ENCODE measurements around the gene TUBG1.
"Not testable (repeated sequence)": the region's sequence is repeated elsewhere in the genome, so short reads cannot be mapped to it uniquely, and the experiment has no call there.

TUBG1 gene

GRCh38 chr17:42623732-42624596 is 14.5 kb downstream of the TUBG1 start:
- no peak for DNase-seq (ENCODE audit: low spot score)

- DNase-seq (ENCODE audit: low spot score) = not testable (repeated sequence)
Measured at GRCh38 chr17:42627032-42627764, 17.7 kb downstream of the TUBG1 start.

- no peak for DNase-seq (ENCODE audit: low spot score)
Measured at GRCh38 chr17:42629411-42630009, 20.0 kb downstream of the TUBG1 start.

DNA sequence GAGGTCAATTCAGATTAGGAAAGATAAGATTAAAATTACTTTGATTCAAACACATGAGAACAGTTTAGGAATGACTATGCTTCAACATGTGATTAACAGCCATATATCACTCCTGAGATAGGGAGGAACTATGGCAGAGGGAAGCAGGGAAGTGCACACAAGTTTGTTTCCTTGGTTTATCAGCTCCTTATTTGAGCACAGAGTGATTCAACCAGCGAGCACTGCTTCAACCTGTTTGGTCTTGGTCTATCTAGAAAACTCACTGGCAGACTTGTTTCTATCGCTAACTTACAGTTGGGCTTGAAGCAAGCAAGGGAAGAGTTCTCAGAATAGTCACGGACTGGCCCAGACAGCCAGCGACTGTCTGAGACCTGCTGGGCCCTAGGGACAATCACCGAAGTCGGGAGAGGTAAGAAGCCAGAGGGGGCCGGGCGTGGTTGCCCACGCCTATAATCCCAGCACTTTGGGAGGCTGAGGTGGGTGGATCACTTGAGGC is 23.5 kb downstream of the TUBG1 start:
- DNase-seq (ENCODE audit: low spot score) = no peak

DNA sequence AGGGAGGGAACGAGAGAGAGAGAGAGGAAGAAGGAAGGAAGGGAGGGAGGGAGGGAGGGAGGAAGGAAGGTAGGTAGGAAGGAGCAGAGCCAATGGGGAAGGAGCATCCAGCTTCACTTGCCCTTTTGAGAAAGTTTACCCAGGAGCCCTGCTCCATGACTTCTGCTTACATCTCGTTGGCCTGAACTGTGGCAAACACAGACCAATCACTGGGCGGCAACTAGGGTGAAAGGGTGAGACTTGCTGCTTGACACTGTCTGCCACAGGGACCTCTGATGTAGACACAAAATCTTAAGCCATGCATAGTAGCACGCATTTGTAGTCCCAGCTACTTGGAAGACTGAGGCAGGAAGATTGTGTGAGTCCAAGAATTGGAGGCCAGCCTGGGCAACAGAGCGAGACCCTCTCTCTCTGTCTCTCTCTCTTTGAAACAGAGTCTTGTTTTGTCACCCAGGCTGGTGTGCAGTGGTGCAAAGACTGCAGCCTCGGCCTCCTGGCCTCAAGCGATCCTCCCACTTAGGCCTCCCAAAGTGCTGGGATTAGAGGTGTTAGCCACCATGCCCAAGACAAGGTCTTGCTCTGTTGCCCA is 30.1 kb downstream of the TUBG1 start:
- DNase-seq (ENCODE audit: low spot score) = no peak

GRCh38 chr17:42640121-42640520 is 30.6 kb downstream of the TUBG1 start:
- DNase-seq (ENCODE audit: low spot score) = no peak

DNA sequence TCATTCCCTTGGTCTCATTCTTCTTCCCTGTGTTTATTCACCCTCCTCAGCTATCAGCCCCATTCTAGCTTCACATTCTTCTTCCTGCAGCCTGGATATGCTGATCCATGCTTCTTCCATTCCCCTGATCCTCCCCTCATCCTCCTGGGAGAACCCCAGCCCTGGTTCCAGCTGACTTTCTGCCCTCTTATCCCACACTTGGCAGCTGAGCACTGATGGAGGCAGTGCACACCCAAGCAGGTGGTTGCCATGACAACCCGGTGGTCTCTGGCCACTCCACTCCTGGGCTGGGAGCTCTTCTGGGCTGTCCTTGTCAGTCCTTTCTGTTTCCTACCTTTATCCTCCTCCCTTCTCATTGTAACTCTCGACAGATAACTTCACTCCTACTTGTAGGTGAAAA is 32.9 kb downstream of the TUBG1 start:
- DNase-seq (ENCODE audit: low spot score) = no peak

DNA sequence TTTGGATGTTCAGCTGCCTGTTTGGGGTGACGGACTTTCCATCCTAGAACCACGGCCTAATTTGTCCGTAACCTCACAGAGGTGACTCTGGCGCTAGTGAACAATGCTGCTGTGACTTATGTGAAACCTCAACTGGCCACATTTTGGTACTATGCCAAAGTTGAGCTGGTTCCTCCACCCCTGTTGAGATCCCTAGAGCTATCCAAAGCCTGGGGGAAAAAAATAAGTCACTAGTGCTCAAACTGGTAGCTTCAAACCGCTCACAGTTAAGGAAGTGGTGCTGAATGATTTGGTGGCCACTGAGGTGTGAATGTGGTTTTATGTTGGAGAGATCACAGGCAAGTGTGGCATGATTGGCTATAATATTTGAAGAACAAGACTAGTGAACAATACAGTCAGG is 38.3 kb downstream of the TUBG1 start:
- no peak for DNase-seq (ENCODE audit: low spot score)

- no peak for DNase-seq (ENCODE audit: low spot score)
Measured at GRCh38 chr17:42651392-42651791, 41.9 kb downstream of the TUBG1 start.

GRCh38 chr17:42653179-42654124 is 44.0 kb downstream of the TUBG1 start:
- DNase-seq (ENCODE audit: low spot score) = no peak

DNA sequence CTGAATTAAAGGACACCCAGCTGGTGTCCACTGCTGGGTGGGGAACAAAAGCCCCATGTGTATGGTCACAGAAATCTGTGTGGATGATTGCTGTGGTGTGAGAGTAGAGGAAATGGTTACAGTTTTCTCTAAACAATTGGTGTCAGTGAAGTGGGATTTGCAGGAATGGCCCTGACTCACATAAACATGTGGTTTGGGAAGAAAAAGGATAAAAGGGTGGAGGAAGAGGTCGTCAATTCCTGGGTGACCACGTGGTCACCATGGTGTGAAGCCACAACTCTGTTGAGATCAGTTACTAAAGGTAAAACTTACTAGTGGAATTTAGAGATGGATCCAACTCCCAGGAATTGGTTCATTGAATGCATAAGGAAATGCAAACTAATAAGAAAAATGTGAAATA is 46.0 kb downstream of the TUBG1 start:
- DNase-seq (ENCODE audit: low spot score) = no peak

DNA sequence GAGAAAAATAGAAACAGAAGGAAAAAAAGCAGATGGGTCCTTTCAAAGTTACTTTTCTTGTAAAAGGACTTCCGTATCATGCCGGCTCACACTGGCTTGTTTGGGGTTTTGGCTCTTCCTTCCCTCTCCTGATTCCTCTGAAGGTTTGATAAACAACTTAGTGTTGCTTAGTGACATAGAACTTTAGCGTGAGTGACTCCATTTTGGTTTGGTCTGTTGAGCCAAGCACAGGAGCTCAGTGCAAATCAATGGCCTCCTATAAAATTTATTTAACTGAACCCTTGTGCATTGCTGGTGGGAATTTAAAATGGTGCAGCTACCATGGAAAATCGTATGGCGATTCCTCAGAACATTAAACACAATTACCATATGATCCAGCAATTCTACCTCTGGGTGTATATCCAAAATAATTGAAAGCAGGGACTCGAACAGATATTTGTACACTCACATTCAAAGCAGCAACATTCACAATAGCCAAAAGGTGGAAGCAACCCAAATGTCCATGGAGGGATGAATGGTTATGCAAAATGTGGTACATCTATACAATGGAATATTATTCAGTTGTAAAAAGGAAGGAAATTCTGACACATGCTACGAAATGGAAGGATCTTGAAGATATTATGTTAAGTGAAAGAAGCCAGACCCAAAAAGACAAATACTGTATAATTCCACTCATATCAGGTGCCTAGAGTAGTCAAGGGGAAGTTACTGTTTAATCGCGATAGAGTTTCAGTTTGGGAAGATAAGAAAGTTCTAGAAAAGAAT is 48.5 kb downstream of the TUBG1 start:
- no peak for DNase-seq (ENCODE audit: low spot score)

DNA sequence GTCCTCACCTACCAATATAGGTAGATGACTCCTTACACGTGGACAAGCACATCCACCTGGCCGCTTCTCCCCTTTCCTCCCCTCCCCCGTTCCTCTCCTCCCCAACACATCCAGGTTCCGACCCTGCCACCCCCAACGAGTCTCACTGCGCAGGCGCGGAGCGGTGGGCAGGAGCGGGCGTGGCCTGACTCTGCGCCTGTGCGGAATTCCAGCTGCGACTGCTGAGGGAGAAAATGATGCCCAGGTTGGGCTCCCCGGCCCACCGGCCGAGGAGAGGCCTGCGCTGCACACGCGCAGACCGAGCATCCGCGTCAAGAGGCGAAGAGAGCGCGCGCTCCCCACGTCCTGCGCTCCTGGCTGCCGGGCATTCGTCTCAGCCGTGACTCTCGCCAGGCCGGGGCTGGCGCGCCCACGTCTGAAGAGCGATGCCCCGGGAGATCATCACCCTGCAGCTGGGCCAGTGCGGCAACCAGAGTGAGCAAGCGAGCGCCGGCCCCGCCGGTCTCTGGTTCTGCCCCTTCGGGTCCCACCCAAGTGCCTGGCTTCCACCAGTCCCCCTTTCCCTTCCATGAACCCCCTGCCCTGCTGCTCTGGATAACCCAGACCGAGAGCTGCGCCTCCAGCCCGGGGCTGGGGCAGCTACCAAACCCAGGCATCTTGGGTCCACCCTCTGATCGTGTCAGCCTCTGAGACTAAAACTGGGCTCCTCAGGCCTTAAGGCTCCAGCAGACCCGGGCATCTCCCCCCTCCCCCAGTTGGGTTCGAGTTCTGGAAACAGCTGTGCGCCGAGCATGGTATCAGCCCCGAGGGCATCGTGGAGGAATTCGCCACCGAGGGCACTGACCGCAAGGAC is 49.8 kb downstream of the TUBG1 start, which contains the start of gene TUBG2:
Gene TUBG2 (plus strand): TSS at position 206 of the 853 bp plus-strand sequence. CDS start 220 bp downstream, at position 426.
- peak; percentile 75 for DNase-seq (ENCODE audit: low spot score)

DNA sequence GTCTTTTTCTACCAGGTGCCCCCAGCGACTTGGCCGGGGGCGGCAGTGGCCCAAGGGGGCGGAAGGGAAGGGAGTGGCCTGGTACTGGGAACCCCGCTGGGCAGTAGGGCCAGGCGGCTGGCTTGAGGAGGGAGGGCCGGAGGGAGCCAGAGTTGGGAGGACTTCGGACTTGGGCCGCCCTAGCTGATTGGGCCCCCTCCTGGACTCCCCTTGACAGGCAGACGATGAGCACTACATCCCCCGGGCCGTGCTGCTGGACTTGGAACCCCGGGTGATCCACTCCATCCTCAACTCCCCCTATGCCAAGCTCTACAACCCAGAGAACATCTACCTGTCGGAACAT is 50.4 kb downstream of the TUBG1 start:
- not testable (repeated sequence) for DNase-seq (ENCODE audit: low spot score)

GRCh38 chr17:42660692-42661345 is 51.3 kb downstream of the TUBG1 start:
- DNase-seq (ENCODE audit: low spot score) = no peak

Data from CD4-positive, alpha-beta T cell treated with Interleukin-6 at 100 ng/mL for 8 hours (primary cell).